GM18511 (cell line): ENCODE data around the gene REXO2.

Source experiments
- ATAC-seq: cut with Tn5 transposase; IDR thresholded peaks from one replicate; pipeline ENCODE4 v1.9.1; 2021; ENCODE audit warnings: mild to moderate bottlenecking, moderate library complexity; ENCODE audit not compliant: unreplicated experiment

Gene REXO2

DNA sequence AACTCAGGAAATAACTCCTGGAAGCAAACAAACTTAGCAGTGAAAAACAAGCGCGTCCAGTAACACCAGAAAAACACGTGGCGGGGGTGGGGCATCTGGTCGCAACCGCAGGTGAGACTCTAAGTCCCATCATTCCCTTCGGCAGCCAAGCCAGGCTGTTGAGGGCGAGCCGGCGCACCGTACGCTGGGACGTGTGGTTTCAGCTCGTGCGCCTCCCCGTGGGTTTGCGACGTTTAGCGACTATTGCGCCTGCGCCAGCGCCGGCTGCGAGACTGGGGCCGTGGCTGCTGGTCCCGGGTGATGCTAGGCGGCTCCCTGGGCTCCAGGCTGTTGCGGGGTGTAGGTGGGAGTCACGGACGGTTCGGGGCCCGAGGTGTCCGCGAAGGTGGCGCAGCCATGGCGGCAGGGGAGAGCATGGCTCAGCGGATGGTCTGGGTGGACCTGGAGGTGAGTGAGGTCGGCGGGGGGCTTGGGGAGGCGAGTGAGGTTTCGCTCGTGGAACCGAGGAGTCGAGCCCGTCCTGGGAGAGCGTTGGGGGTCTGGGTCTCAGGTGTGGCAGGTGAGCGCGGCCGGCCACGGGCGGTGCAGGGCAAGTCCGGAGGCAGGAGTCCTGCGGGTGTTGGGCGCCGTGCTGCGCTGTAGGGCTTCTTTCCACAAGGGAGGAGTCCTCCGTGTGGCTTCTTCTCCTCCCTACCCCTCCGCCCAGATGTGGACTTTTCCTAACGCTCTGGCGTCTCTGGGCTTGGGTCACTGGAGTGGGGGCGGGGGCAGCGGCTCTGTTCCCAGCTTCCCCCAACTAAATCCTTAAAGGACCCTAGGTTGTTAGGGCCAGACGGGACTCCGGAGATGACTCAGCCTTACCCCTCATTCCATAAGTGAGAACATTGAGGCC lies at the start of gene REXO2:
TSS of gene REXO2 (plus strand) at position 239 of the 892 bp plus-strand sequence. CDS start at position 301, 62 bp downstream.
- peak; percentile 99 for ATAC-seq

DNA sequence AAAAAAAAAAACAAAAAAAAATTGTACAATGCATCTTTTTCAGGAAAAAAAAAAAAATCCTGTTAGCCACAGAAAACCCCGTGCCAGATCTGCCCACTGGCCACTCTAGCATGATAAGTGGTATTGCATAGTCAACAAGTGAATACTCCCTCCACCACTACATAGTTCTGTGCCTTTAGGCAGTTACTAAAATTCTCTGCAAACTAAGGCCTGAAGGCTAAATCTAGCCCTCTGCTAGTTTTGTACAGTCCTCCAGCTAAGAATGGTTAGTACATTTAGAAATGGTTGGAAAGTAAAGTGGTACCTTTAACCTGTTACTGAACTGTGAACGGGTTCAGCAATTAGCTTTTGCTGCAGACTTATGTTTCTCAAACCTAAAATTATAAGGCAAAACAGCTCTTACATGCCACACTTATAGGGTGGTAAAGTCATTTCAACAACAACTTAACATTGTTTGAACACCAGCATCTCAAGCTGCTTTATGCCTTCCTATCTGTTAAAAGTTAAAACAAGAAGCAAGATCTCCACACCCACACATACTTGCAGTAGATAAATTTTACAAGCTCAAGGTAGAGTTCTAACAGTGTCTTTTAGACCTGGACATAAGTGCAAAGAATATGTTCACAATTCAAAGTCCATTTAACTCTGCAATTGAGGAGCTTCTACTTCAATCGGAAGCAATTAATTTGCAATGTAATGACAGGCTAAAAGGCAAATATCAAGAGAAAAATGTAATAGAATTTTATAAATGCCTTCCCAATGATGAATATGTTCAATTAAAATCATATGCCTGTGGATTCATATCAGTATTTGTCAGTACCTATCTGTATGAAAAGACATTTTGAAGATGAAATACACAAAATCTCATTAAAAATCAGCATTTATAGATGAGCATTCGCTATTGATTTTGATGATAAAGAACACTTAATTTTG lies 46.3 kb upstream of the REXO2 start:
- no peak for ATAC-seq

DNA sequence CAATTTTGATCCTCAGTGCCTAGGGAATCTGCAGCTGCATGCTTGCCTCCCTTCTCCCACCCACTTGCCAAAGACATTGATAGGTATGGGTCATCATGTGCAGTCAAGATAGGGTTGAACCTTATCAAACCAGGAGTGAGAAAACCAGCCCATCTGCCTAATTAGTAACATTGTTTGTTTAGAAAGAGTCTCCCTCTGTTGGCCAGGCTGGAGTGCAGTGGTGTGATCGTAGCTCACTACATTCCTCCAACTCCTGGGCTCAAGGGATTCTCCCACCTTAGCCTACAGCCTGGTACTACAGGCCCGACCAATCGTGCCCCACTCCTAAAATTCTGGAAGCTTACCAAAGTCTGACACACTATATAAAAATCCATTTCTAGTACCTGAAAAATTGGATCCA lies 43.5 kb upstream of the REXO2 start:
- no peak for ATAC-seq

DNA sequence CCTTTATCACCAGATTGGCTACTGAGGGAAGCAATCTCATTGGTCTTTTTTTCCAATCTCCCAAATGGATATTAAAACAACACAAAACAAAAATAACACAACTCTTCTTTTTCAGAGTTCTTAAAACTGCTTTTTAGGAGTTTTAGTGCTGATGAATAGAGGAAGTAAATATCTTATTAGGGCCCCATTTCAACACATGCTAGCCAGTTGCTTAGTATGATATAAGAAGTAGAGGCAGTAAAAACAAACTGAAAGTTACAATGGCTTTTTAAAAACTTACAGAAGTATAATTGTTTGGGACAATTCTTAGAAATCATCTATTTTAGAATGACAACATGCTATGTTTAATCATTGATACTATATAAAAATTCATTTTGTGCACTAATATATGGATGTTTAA lies 42.4 kb upstream of the REXO2 start:
- ATAC-seq, result no peak

DNA sequence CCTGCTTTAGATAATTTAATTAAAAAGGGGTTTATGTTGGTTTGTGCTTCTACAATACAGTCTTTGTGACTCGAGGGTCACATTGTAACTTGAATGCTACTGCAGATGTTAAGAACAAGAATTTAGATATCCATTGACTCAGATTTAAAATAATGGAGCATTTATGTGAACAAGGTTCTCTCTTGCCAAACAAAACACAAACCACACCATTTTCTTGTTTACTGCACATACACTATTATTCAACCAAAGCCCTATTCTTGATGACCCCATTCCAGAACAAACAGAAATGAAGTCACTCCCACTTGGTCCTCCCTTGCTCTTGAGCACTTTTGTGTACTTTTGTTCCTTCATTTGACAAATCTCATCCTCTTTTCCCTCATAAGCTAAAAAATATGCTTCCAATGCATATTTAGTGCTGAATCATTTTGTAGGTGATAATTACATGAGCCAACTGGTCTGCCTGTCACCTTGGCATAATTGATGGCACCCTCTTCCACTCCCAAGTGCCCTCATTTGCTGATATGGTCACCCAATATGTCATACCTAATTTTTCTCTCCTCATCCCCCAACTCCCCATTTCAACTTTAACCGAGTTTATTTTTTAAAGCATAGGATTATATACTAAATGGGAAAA lies 41.8 kb upstream of the REXO2 start:
- ATAC-seq, result no peak

DNA sequence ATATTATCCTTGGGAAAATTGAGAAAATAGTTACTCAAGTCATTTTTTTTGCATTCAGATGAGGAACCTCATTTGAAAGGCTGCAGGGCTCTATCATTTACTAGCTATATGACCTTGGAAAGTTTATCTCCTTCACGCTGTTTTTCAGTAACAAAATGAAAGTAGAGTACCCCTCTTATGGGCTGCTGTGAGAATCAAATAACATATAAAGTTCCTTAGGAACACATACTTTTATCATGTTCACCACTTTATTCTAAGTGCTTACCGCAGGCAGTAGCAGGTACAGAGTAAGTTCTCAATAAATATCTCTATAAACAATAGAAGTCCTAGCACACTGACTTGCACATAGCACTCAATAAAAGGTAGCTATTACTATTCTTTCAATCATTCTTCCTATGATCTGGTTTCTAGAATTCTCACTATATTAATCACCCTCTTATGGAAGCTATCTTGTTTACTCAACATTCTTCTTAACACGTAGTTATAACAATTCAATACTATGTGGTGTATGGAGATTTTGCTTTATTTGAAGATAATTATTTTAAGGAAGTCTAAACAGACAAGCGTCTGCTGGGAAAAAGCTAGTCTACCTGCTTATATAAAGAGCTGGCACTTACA lies 40.9 kb upstream of the REXO2 start:
- no peak for ATAC-seq

DNA sequence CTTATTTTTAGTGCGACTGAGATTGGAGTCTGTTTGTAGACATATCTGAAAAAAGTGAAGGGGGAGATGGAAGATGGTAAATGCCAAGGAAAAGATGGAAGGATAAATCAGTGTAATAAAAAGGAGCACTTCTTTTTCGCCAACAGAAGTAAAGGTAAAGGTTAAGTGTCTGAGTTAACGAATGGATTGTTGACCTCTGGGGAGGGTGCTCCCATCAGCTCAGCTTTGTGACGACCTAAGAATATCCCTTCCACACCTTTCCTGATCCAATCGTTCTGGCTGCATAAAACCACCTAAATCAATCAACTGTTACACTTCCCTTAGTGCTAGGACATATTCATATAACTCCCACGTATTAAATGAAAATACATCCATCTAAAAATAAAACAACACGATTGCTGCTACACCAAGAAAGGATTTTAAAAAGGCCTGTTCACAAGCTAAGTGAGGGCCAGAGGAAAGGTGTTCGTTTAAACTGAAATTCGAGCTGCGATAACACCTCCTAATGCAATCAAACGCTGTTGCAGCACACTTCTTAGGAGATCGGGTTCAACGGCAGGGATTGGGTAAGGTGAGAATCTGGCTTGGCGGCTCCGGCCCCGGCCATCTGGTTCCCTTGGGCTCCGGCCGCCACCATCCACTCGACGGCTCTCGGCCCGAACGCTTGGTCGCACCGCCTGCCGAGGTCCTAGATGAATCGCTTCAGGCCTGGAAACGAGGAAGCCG lies 39.6 kb upstream of the REXO2 start:
- peak; percentile 32 for ATAC-seq

DNA sequence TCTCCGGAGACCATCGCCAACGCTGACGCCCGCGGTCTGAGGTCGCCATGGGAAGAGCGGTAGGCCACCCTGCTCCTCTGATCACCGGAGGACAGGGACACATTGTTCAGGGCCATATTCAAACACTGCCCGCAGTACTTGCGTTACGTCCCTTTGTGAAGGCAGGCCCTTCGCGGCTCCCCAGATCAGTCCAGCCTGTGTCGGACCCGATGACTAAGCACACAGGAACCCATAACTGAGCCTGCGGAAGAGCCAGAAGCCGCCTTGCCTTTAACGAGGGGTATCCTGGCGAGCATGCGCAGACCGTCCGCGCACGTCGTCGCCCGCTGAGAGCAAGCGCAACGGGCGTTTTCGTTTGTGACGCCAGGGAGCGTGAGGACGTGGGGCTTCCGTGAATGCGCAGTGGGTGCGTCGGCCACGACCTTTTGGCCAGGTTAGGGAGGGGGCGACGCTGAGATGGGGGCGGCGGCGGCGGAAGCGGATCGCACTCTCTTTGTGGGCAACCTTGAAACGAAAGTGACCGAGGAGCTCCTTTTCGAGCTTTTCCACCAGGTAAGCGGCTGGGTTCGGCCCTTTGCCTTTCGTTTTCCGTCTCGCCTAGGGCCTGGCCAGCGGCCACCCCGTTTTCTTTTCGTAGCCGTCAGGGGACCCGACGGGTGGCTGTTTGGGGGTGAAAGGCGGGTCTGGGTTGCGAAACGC lies 38.9 kb upstream of the REXO2 start, which contains the start of the genes C11orf71 and RBM7:
TSS of gene C11orf71 (minus strand) at position 296 of the 699 bp plus-strand sequence. CDS start at position 116, 180 bp downstream.
TSS of gene RBM7 (plus strand) at position 451 of the 699 bp plus-strand sequence. CDS start at position 457, 6 bp downstream.
- ATAC-seq, result peak; percentile 96

DNA sequence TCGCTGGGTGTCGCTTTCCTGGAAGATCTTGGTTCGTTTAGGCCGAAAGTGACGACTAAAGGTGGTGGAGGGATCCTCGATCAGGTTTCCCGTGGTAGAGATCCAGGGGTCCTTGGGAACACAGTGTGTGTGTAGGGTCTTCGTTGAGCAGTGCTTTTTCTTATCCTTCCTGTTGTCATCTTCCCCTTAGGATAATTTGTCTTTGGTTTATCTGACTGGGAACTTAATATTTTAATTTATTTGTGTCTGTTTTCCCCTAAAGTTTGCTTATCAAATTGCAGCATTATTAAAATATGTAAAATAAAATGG lies 38.4 kb upstream of the REXO2 start:
- no peak for ATAC-seq

DNA sequence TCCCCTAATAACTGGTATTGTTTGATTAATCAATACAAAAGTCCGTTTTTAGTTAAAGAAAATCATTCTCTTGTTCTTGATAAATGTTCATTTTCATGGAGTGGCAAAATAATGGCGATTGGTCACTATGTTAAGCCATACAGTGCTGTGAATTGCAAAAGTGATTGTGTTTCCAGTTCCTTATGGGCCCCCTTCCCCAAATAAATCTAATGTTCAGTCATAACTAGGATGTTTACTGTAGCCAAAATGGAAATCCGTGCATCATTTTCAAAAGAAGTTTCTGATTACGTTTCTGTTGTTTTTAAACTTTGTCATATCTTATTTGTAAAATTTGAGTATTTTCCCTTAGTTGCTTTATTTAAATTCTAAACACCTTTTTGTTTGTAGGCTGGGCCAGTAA lies 38.0 kb upstream of the REXO2 start:
- no peak for ATAC-seq

DNA sequence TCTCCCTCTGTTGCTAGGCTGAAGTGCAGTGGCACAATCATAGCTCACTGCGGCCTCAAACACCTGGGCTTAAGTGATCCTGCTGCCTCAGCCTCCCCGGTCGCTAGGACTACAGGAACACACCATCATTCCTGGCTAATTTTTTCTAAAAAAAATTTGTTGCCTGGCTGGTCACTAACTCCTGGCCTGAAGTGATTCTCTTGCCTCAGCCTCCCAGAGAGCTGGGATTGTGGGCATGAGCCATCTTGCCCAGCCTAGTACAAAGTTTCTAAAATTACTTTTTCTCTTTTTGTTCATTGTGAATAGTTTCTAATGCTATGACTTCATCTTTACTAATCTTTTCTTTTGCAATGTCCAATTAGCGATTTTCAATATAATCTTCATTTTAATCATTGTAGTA lies 26.3 kb upstream of the REXO2 start:
- no peak for ATAC-seq

DNA sequence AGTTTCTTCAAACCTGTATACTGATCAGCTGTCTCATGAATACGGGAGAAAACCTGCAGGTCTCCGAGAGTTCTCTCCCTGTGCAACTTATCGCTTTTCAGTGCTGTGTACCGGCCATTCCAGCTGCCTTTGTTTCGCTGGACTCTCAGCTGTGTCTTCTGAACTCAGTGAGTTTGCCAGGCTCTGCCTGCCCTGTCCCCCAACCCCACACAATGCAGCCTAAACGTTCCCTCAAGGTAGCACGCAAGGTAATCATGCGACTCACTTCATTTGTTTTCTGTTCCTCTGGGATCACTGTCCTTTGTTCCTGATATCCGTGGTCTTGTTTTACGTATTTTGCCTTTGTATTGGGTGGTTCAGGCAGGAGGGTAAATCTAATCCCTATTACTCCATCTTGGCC lies 25.3 kb upstream of the REXO2 start:
- ATAC-seq, result no peak

DNA sequence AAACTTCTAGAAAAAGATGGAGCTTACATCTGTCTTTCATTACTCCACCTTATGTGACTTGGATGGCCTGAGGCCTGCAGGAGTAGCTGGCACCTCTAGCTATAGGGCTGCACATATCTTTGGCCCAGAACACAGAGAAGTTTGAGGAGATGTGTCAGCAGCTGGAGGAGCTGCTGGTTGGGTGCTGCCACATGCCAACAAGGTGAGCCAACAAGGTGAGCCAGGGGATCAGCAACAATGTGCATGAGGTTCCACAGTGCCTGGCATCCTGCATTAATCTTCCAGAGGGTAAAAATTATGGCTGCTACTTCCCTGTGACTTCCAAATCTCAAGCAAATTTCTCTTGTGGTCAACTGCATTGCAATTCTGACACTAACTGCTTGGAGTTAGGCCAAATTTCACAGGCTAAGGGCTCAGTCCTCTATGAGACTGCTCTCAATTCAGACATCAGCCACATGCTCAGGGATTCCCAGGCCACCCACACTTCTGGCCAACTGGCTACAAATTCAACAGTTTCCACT lies 22.8 kb upstream of the REXO2 start:
- ATAC-seq, result no peak

DNA sequence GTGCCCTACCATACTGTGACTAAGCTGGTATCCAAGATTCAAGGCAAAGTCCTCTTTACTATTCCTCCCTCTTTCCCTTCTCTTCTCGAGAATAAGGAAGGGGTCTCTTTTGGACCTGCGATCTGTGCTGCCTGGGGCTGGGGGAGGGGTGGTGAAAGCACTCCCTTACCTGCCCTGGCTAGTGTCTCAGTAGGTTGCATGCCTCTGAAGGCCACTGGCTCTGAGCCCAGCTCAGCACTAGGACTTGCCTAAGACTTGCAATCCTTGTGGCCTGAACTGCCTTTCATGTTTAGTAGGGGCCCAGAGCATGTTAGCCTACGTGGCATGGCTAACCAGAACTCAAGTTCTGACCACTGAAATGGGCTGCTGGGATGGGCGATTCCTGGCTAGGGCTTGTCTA lies 13.0 kb upstream of the REXO2 start:
- ATAC-seq, result no peak

DNA sequence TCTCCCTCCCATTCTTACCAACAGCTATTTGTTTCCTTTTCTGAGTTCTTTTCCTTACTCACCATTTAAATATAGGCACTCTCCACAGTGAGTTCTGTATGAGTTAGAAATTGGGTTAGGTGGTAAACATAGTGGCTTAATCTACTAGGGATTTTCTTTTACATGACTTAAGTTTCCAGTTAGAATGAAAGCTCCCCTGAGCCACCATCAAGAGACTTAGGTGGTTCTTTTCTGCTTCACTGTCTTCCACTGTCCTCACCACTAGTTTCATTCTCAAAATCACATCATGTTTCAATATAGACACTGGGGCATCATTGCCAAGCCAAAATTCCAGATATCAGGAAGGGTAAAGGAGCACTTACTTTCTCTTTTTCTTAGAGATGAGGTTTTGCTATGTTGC lies 9.0 kb upstream of the REXO2 start:
- no peak for ATAC-seq

DNA sequence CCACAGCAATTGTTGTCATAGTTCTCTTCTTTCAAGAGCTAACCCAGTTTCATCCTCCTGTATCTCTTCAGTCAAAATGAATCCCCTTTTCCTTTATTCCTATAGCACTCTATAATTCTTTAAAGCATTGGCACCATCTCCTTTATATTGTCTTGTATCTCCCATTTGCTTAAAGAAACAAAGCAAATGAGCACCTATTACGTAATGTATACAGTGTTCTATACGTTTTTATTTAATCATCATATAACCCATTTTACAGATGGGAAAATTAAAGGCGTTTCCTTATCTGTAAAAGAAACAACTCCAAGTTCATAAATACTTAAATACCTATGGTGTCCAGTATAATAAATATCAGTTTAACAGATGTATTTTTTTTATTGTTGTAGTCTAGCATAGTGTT lies 6.4 kb upstream of the REXO2 start:
- ATAC-seq, result no peak

DNA sequence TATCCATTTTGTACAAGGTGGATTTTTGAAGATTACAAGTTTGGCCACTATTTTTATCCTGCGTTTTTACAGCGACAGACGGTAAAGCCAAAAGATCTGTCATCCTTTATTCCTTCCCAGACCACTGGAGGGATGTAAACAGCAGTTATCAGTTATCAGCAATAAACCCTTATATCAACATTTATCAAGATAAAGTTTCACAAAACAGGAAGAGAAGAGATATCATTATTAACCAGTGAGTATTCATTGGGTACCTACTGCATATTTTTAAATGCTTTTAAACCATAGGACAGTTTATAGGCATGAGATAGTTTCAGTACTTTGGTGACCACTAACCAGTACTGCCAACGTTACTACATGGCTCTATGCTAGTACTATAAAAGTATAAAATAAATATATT lies 5.9 kb upstream of the REXO2 start:
- no peak for ATAC-seq

DNA sequence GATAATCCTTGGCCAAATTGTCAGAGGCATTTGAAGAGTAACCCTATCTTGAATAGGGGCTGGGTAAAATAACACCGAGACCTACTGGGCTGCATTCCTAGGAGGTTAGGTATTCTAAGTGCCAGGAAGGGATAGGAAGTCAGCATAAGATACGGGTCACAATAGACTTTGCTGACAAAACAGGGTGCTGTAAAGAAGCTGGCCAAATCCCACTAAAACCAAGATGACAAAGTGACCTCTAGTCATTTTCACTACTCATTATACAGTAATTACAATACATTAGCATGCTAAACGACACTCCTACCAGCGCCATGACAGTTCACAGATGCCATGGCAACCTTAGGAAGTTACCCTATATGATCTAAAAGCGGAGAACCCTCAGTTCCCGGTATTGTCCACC lies 964 bp upstream of the REXO2 start:
- ATAC-seq, result no peak

DNA sequence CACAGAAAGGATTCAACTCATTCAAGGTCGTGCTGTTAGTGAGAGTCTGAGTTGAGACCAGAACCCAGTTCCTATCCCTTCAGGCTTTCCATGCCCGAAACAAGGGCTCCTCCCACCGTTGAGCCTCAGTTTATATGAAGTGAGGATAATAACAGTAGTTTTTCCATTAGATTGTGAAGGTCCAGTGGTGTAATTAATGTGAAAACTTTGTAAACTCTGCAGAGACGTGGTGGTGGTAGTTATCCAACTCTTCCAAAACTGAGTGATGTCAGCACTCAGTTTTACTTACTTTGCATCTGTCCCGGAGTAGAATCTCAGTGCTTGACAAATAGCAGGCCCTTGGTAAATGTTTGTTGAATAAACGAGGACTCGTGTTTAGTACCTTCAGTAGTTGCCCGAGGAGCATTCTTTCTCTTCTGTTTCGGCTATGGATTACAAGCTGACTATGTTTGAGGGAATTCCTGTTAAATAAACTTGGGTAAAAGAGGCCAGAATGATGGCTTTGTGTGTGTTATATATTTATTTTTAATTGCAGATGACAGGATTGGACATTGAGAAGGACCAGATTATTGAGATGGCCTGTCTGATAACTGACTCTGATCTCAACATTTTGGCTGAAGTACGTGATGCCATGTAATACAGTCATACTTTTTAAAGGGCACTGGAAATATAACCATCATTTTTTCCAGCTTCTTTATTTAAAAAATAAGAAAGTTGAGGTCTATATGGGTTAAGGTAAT lies 1.0 kb downstream of the REXO2 start:
- ATAC-seq, result no peak
